Neutrophil (primary cell): ENCODE data around the gene IRAG1.

ENCODE experiments used
- H3K27ac ChIP-seq: fragments of 200-600 bp; sonication (generic); 2 replicates; pipeline ENCODE4 v1.5.1; 2016; ENCODE audit warnings: mild to moderate bottlenecking, moderate library complexity
- H3K27me3 ChIP-seq: fragments of 200-600 bp; sonication (generic); 2 replicates; pipeline ENCODE4 v1.6.0; 2016; ENCODE audit warnings: mild to moderate bottlenecking
- H3K36me3 ChIP-seq: fragments of 200-600 bp; sonication (generic); 2 replicates; pipeline ENCODE4 v1.5.1; 2017
- H3K4me1 ChIP-seq, 2 experiments: fragments of 200-600 bp in 1 of 2; sonication (generic) in 1 of 2; 1 replicate in 1 of 2; 2 replicates in 1 of 2; pipeline versions ENCODE4 v1.5.1 to v1.6.1; 2013 to 2016; ENCODE audit warnings: low read depth in 1 of 2, low read length in 1 of 2, mild to moderate bottlenecking in 1 of 2, moderate library complexity in 1 of 2; ENCODE audit not compliant: control insufficient read depth in 1 of 2, insufficient read depth in 1 of 2
- H3K4me3 ChIP-seq, 2 experiments: fragments of 200-600 bp in 1 of 2; sonication (generic) in 1 of 2; 1 replicate in 1 of 2; 2 replicates in 1 of 2; pipeline ENCODE4 v1.5.1; 2013 to 2016; ENCODE audit warnings: low read depth in 1 of 2, low read length in 1 of 2, mild to moderate bottlenecking in 1 of 2, moderate library complexity in 1 of 2
- H3K9me3 ChIP-seq: fragments of 200-600 bp; sonication (generic); 2 replicates; pipeline ENCODE4 v1.5.1; 2016
- CTCF ChIP-seq: fragments of 200-600 bp; sonication (generic); IDR thresholded peaks from 2 replicates; pipeline ENCODE4 v1.5.1; 2016; ENCODE audit warnings: antibody characterized with exemption

Gene IRAG1

GRCh38 chr11:10673501-10674062, 20.0 kb downstream of the IRAG1 start:
- Histone ChIP-seq H3K27me3 (peaks cover 30% of the 10 kb centered on the region), H3K4me3 (no peak overlapping the region), H3K9me3 (no peaks in the 10 kb centered on the region), H3K36me3 (no peaks in the 10 kb centered on the region), H3K27ac (no peak overlapping the region), H3K4me1 (peaks cover 10 to 14% of the 10 kb centered on the region in 2 experiments)
- TF ChIP-seq CTCF: no peak

- H3K27me3 ChIP-seq: peaks cover 15% of the 10 kb centered on the region
- peaks cover 4 to 9% of the 10 kb centered on the region in 2 experiments for H3K4me1 ChIP-seq
- no peak for TF ChIP-seq CTCF
- H3K9me3 ChIP-seq: no peaks in the 10 kb centered on the region
- no peak overlapping the region for H3K27ac ChIP-seq
- no peaks in the 10 kb centered on the region for H3K36me3 ChIP-seq
- no peak overlapping the region for H3K4me3 ChIP-seq
These were observed 23.5 kb downstream of the IRAG1 start for GRCh38 chr11:10670099-10670498.

- H3K9me3 ChIP-seq: no peaks in the 10 kb centered on the region
- H3K4me3 ChIP-seq: no peak overlapping the region
- no peak for TF ChIP-seq CTCF
- peaks cover 9% of the 10 kb centered on the region for H3K27me3 ChIP-seq
- peaks cover 0 to 3% of the 10 kb centered on the region in 2 experiments for H3K4me1 ChIP-seq
- no peaks in the 10 kb centered on the region for H3K36me3 ChIP-seq
- no peak overlapping the region for H3K27ac ChIP-seq
These were observed 24.1 kb downstream of the IRAG1 start for GRCh38 chr11:10669258-10670033.

GRCh38 chr11:10667521-10667885, 26.1 kb downstream of the IRAG1 start:
- Histone ChIP-seq H3K9me3 (no peaks in the 10 kb centered on the region), H3K36me3 (no peaks in the 10 kb centered on the region), H3K4me1 (no peaks in the 10 kb centered on the region), H3K27ac (no peak overlapping the region), H3K27me3 (no peaks in the 10 kb centered on the region), H3K4me3 (no peak overlapping the region)
- TF ChIP-seq CTCF: no peak

GRCh38 chr11:10666556-10667520, 26.7 kb downstream of the IRAG1 start:
- Histone ChIP-seq H3K4me1 (no peaks in the 10 kb centered on the region), H3K27me3 (no peaks in the 10 kb centered on the region), H3K9me3 (no peaks in the 10 kb centered on the region), H3K27ac (no peak overlapping the region), H3K4me3 (no peak overlapping the region), H3K36me3 (no peaks in the 10 kb centered on the region)
- TF ChIP-seq CTCF: no peak
